ENCODE data around the gene ZC3H18.

Gene ZC3H18

DNA sequence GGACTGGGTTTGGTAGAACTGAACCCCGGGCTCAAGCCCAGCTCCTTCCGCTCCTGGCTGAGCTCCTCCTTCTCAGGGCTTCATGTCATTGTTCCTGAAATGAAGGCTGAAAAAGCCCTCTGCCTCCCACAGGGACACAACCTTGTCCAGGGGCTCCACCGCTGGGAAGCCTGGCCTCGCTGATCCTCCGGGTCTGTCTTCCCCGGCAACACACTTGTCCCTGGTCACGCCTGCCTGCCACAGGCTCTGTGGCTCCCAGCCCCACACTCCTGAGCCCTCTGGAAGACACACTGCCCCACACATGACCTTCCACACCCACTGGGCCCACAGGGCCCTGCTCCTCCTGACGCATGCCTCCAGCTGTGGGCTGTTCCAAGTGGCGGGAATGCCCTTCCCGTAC, 18.0 kb upstream of the ZC3H18 start:
- DNase-seq: no peak

DNA sequence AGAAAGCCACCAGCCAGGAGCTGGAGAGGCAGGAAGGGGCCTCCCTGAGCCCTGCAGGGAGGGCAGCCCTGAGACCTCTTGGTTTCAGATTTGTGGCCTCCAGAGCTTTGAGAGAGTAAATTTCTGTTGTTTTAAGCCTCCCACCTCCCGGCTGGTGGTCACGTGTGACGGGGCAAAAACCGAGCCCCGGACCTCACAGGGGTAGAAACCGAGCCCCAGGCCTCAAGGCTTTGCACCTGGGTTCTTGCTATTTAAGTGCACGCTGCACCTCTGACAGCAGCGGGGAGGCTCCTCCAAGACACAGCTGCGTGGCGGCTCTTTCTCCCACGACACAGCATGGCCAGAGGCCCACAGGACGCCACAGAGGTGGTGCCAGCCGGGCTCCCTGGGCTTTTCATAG, 17.4 kb upstream of the ZC3H18 start:
- DNase-seq: no peak

DNA sequence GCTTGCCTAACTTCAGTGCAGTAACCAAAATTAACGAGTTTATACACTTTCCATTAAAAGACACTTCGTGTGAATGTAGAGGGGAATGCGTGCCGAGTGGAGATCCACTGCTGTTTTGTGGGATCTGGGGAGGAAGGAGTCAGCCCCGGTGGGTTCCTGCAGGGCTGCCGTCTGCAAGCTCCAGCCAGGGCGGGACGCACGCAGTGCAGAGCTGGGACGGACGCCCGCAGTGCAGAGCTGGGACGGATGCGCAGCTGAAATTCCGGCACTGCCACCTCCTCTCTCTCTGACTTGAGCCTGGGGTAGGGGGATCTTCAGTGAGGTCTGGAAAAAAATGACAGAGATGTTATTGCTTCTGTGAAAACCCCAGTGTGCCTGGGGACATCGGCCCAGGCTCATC, 16.5 kb upstream of the ZC3H18 start:
- no peak for DNase-seq

DNA sequence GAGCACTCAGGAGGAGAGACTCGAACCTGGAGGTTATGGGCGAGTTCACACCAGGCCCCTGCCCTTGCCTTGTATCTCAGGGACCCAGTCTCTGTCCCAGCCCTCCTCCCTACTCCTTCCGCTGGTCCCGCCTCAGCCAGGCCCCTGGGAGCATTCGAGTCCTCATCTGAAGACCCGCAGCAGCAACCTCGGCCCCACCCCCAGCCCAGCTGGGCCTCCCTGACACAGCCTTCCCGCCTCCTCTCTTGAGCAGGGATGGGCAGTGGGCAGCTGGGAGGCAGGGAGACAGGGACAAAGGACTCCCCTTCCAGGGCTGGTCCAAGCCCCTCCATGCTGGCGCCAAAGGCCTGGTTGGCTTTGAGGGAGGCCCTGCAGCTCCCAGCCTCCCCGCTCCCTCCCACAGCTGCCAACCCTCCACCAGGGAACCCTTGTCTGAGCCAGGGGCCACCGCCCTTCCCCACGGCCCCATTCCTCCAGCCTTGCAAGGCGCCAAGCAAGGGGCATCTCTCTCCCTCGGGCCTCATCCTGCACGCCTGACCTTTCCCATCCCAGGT, 15.4 kb upstream of the ZC3H18 start:
- DNase-seq: no peak

DNA sequence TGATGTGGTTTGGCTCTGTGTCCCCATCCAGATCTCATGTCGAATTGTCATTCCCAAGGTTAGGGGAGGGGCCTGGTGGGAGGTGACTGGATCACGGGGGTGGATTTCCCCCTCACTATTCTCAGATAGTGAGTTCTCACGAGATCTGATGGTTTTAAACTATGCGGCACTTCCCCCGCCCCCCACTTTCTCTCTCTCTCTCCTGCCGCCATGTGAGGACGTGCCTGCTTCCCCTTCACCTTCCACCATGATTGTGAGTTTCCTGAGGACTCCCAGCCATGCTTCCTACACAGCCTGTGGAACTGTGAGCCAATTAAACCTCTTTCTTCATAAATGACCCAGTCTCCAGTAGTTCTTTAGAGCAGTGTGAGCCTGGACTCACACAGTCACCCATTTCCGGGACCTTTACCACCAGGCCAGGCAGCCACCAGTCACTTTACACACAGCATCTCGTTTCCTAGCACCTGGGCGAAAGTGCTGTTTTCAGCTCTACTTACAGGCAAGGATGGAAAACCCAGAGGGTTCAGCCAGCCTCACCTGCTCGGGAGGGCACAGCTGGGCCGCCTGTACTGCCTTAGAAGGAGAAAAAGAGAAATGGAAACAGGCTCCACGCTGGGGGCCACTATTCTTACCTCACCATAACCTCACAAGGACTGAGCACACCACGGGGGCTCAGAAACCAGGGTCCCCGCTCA, 13.8 kb upstream of the ZC3H18 start:
- no peak for DNase-seq

DNA sequence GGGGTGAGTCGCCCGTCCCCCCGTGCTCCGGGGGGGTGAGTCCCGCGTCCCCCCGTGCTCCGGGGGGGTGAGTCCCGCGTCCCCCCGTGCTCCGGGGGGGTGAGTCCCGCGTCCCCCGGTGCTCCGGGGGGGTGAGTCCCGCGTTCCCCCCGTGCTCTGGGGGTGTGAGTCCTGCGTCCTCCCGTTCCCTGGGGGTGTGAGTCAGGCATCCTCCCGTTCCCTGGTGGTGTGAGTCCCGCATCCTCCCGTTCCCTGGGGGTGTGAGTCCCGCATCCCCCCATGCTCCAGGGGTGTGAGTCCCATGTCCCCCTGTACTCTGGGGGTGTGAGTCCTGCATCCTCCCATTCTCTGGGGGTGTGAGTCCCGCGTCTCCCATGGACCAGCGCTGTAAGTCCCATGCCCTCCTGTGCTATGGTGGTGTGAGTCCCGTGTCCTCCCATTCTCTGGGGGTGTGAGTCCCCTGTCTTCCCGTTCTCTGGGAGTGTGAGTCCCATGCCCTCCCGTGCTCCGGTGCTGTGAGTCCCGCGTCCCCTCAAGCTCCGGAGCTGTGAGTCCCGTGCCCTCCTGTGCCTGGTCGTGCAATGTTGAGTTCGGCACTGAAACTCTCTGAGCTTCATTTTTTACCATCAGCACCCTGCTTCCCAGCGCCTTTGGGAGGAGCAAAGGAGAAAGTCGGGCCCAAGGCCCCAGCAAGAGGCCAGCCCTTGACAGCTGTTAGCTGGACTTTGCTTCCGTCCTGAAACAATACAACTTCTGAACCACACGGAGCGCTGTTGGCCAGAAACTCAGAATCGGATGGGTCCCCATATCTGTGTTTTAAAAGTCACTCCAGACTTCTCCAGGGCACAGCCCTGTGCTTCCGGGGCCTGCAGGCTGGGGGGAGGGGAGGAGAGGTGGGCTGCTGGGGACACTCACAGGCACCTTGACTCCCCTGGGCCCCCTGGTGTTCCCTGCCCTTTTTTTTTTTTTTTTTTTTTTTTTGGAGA, 11.5 kb upstream of the ZC3H18 start:
- DNase-seq: no peak

DNA sequence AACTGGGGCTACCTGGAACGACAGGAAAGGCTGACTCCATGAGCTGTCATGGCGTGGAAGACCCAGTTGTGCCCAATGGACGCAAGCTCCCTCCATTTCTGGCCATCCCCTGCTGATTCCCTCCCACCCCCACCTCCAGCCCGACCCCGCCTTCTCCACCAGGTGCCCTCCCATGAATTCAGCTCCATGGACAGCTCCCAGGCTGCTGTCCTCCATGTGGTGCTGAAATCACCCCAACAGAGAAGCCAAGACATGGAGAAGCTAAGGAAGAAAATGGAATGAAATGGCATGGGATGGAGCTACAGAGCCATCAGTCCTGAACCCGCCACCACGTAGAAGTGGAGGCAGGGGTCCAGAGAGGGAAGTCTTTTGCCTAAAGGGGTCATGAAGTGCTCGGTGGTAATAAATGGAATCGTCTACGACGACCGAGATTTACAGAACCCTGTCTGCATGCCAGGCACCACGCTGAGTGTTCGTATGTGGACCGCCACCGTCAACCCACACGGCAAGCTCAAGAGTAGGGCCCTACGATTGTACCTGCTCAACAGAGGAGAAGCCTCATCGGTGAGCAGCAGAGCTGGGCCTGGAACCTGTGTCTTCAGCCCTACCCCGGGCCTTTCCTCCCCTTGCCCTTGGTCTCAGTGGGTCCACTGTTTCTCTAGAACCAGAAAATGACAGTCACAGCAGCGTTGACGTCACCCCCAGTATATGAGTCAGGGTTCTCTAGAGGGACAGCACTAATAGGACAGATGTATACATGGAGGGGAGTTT, 9.3 kb upstream of the ZC3H18 start:
- DNase-seq: no peak

DNA sequence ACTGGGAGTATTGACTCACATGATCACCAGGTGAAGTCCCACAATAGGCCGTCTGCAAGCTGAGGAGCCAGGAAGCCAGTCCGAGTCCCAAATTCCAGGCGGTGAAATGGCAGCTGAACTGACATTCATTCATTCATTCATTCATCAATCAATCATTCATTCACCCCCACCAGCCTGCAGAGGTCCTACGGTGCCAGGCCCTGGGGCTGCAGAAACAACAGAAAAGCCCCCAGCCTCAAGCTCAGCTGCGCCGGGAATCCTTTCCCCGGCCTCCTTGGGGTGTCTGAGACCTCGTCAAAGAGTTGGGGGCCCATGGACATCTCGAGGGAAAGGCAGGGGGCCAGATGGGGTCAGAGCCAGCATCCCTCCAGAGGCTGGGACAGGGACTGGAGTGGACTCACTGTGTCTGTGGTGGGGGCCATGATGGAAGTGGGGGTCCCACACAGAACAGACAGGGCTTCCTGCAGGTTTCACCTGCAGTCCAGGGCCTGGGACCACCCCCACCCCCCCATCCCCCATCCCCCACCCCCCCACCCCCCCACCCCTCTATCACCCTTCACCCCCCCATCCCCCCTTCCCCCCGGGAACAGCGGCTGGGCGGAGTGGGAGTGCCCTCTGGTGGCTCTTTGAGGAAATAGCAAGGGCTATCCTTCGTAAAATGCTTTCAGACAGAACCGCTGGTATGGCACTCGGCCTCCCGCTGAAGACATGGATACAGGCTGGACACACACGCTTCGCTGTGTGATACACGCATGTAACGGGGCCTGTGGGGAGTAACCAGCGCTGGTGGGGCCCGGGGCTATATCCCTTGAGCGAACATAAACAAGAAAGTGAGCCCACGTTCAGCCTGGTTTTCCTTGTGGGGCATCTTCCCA, 8.5 kb upstream of the ZC3H18 start:
- peak; percentile 58 for DNase-seq

DNA sequence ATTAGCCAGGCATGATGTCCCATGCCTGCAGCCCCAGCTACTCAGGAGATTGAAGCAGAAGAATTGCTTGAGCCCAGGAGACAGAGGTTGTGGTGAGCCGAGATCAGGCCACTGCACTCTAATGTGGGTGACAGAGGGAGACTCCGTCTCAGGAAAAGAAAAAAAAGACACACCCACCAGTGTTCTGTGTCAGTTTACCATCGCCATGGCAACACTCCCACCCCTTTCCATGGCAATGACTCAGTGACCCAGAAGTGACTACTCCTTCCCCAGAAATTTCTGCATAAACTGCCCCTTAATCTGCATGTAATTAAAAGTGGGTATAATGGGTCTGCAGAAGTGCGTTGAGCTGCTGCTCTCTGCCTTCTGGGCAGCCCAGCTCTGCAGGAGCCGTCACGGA, 4.0 kb upstream of the ZC3H18 start:
- no peak for DNase-seq

DNA sequence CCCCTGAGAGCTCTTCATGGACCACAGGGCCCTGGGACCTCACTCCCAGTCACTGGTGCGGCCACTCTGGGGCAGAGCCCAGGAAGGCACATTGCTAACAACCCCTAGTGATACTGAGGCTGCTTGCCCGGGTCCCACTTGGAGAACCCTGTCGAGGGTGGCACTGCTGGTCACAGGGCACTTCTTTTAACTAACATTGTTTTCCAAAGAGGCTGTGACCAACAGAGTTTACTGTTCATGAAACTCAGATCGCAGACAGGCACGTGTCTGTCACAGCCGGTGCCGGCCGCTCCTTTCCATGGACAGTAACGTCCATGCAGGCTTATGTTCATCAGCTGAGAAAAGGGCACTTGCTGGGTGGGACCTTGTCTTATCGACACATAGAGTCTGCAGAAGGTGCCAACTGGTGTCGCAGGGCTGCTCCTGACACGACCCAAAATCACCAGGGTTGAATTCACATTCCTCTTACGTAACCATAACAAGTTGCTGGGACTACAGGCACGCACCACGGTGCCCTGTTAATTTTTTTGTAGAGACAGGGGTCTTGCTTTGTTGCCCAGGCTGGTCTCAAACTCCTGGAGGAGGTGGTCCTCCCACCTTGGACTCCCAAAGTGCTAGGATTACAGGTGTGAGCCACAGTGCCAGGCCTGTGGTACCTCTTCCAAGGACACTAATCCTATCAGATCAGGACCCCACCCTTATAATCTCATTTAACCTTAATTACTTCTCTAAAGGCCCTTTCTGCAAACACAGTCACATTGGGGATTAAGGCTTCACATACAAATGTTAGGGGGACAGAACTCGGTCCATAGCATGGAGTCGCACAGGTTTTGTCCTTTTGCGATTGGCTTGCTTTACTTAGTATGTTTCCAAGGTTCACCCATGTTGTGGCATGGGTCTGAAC, 1.2 kb upstream of the ZC3H18 start:
- no peak for DNase-seq

DNA sequence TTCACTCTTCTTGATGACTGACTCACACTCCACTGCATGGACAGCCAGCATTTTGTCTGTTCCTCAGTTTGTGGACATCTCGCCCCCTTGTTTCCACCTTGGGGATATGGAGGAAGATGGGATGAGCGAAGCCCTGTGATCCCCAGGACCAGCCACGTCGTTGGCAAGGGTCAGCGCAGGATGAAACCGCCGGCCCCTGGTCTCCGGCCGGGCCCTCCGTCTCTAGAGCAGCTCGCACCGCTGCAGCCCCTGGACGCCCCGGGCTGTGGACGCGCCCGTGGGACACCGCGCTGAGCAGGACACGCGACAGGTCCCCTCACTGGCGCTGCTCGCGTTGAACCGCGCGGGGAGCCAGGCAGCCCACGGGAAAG, 604 bp upstream of the ZC3H18 start:
- no peak for DNase-seq

DNA sequence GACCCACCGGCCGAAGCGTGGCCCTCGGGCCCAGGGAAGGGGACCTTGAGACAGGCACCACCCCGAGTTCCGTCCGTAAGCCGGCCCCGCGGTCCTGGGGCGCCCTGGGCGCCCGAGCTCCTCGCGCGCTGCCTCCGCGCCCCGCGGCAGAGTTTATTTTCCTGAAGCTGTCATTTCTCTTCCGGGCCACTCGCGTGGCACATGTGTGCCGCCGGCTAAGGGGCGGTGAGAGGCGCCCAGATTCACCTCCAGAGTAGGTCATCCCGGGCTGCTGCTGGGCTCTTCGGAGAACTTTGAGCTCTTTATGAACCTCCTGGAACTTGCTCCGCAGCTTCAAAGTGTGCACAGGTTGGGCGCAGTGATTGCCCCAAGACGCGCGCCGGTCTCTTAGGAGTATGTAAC, 489 bp downstream of the ZC3H18 start:
- DNase-seq: no peak

DNA sequence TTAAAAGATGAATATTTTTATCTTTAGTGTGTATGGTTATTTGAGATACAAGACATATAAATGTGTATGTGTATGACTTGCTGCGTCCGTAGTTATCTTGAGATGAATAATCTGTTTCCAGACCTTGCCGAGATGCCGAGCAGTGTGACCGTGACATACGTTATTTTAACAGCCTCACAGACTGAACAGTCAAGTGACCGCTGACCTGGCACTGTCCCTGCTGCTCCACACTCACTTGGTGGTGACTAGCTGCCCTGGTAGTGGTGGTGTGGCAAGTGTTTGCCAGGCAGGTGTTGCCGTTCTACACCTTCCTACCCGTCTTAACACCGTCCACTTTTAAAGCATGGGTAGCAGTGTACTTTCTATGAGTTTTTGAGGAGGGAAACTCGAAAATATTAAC, 5.0 kb downstream of the ZC3H18 start:
- no peak for DNase-seq

DNA sequence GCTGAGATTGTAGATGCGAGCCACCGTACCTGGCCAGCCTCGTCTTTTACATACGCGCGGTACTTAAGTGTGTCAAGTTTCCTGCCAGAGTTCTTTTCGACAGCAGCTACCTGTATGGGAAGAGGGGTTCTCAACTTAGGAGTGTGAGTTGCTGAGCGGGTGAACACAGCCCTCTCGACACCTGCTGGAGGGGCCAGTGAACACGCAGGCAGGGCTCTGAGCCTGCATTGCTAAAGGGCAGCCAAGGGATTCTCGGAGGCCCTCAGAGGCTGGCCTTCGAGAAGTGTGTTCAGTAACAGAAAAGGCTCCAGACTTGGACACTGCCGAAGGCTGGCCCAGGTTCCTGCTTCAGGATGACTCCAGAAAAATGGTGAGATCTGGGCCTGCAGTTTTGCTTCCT, 6.1 kb downstream of the ZC3H18 start:
- no peak for DNase-seq

DNA sequence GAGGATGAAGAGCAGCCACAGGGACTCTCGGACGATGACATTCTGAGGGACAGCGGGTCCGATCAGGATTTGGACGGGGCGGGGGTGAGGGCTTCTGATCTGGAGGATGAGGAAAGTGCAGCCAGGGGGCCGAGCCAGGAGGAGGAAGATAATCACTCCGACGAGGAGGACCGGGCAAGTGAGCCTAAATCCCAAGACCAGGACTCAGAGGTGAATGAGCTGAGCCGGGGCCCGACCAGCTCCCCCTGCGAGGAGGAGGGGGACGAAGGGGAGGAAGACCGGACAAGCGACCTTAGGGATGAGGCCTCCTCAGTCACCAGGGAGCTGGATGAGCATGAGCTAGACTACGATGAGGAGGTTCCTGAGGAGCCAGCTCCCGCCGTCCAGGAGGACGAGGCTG, 7.0 kb downstream of the ZC3H18 start:
- DNase-seq: no peak

DNA sequence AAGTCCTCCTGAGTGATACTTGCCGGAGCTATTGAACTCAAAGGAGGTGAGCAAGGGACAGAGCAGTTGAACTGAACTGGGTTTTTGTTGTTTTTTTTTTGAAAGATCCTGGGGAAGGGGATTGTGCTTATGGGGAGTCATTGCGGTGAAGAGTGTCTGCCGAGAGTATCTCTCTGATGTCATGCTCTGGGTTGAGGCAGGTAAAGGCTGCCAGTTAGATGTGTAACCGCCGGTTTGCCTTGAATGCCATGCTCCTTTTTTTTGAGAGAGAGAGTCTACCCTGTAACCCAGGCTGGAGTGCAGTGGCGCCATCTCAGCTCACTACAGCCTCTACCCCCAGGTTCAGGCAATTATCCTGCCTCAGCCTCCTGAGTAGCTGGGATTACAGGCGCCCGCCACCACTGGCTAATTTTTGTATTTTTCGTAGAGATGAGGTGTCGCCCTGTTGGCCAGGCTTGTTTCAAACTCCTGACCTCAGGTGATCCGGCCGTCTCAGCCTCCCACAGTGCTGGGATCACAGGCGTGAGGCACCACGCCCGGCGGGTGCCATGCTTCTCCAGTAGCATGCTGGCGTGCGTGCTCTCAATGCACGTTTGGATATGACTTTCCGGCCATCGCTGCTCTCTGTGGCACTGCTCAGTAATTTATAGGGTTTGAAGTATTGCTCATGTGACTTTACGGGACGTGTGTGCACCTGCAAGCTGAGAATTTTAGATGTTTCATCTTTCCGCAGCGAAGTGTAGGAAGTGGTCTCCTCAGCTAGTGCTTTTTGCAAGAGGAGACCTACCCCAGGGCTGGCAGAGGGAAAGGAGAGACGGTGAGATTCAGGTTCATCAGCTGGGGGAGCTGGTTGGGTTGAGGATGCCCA, 8.5 kb downstream of the ZC3H18 start:
- no peak for DNase-seq

DNA sequence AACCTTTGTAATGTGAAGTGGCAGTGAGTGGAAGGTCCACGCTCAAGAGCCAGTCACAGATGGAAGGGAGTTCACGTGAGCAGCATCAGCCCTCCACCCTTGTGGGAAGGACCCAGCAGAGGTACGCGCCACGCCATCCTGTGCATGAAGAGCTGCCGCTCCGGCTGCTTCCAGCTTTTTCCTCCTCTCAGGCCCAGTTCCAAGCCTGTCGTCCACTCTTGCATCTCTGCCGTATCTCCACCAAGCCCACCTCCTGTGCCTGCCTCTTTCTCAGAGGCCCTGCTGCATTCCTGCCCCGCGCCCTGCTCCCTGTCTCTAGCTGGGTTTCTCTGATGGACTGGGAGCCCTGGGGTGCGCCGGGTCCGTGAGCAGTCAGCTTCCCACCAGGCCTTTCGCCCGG, 10.2 kb downstream of the ZC3H18 start:
- DNase-seq: no peak

DNA sequence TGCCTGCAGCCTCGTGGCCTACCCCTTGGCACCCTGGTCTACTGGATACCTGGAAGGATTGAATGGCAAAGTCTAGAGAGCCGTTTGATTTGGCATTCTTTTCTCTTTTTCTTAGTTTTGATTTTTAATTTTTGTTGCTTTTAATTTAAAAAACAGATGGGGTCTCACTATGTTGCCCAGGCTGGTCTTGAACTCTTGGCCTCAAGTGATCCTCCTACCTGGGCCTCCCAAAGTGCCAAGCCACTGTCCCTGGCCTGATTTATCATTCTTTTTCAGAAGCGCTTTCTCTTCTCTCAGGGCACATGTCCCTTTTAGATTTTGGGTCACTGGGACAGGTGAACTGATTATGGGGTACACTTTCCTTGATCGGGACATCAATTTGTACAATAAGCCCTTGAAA, 10.8 kb downstream of the ZC3H18 start:
- no peak for DNase-seq

DNA sequence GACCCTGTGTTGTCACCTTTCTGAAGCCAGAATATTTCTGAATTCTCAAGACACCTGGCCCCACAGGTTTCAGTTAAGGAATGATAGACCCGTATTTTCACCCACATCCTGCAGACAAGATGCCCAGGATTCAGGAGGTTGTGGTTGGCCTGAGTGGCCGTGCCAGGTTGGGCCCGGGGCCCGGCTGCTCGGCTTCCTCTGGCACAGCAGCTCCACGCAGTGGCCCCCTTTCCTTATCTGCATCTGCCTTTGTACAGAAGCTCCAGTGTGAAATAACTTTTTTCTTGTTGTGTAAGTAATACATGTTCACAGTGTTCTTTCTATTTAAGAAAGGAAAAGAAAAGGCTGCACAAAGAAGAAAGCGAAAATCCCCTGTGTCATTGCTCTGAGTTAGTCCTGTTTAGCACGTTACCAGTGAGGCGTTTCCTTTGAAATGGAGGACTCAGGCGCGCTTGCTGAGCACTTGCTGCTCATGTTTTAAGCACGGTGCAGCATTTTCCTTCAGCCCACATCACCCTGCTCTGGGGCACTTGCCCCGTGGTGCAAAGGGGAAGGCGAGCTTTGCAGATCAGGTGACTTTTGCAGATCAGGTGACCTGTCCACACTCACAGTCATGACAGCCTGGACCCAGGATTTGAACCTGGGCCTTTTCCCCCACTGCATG, 12.8 kb downstream of the ZC3H18 start:
- no peak for DNase-seq

DNA sequence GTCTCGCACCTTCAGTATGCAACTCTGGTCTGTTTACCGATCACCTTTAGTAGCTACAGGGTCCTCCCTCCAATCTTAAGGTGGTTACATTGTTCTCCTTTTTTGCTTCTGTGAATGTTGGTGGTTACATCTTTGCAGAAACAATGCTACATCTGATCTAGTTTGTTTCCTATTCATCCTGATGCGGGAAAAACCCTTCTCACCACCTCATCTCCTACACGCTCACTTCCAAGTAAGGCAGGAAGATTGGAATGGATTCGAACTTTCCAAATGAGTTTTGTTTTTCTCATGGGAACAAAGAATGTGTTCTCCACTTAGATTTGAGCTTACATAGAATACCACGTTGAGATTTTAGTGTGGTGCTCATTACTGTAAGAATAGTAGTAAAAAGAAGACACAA, 14.5 kb downstream of the ZC3H18 start:
- DNase-seq: no peak

All from activated T-cell treated with anti-CD3 and anti-CD28 coated beads, Interleukin-2, amount 50 U/mL, for 1 hour (primary cell).